Ascending aorta (tissue), 2 donors: ENCODE data around the gene ZNF492. TPM values are rescaled to one million over a fixed set of nuclear protein-coding genes. Genes with fewer than 3 reads are reported as not detected.

ENCODE experiments used
- DNase-seq, 2 donors: peaks; one replicate each; pipeline ENCODE4 v3.0.0-alpha.2; 2019; ENCODE audit warnings: low spot score in 2 of 2
- H3K27ac ChIP-seq, 2 donors: fragments of 200-600 bp; sonication (generic); one replicate each; pipeline ENCODE4 v1.5.1; 2016 to 2017; ENCODE audit warnings: mild to moderate bottlenecking in 1 of 2
- H3K27me3 ChIP-seq: fragments of 200-600 bp; sonication (generic); one replicate; pipeline ENCODE4 v1.5.1; 2017
- H3K36me3 ChIP-seq, 2 donors: fragments of 200-600 bp; sonication (generic); one replicate each; pipeline ENCODE4 v1.5.1; 2016
- H3K4me1 ChIP-seq, 2 donors: fragments of 200-600 bp; sonication (generic); one replicate each; pipeline ENCODE4 v1.5.1; 2016 to 2017; ENCODE audit warnings: mild to moderate bottlenecking in 1 of 2
- H3K4me3 ChIP-seq, 2 donors: fragments of 200-600 bp; sonication (generic); one replicate each; pipeline ENCODE4 v1.5.1; 2016 to 2017; ENCODE audit warnings: mild to moderate bottlenecking in 1 of 2
- H3K9me3 ChIP-seq, 2 donors: fragments of 200-600 bp; sonication (generic); one replicate each; pipeline ENCODE4 v1.5.1; 2016
- CTCF ChIP-seq, 3 experiments: fragments of 200-600 bp in 2 of 3; fragments of 450-650 bp in 1 of 3; sonication (generic) in 2 of 3; IDR thresholded peaks; one replicate each; pipeline ENCODE4 v1.5.1; 2016 to 2019; ENCODE audit warnings: antibody characterized with exemption in 3 of 3, mild to moderate bottlenecking in 1 of 3, moderate library complexity in 1 of 3
- intact Hi-C: fragments of 100-400 bp; cut with DNase I; formaldehyde crosslinking; loops from one replicate; pipeline ENCODE4 v1.15.1; 2023
- total RNA-seq: library from RNA; depleted of rRNA; stranded (reverse); fragments of >200 nt; gene quantifications from one replicate; pipeline ENCODE4 v1.1.0, GENCODE V29; 2016

ZNF492 gene
- total RNA-seq, 1 donor from 2014 or later: 1.6 TPM

- DNase-seq: peak in 1 of 2 donors; percentile 46
- intact Hi-C loops: no loop called here
- Histone ChIP-seq H3K27me3 (no peaks in the 10 kb centered on the region), H3K4me3 (no peak overlapping the region), H3K9me3 (no peaks in the 10 kb centered on the region), H3K36me3 (no peaks in the 10 kb centered on the region), H3K27ac (no peak overlapping the region), H3K4me1 (no peaks in the 10 kb centered on the region)
- no peak for TF ChIP-seq CTCF (IDR thresholded peaks at IDR 0.05)
These were observed 31.4 kb upstream of the ZNF492 start for GRCh38 chr19:22602631-22603272.

- no peak for TF ChIP-seq CTCF (IDR thresholded peaks at IDR 0.05)
- Histone ChIP-seq H3K27ac (no peak overlapping the region), H3K4me1 (no peaks in the 10 kb centered on the region), H3K27me3 (no peaks in the 10 kb centered on the region), H3K36me3 (no peaks in the 10 kb centered on the region), H3K4me3 (no peak overlapping the region), H3K9me3 (no peaks in the 10 kb centered on the region)
- peak in 1 of 2 donors; percentile 45 for DNase-seq
- intact Hi-C loops: no loop called here
These were observed 30.3 kb upstream of the ZNF492 start for GRCh38 chr19:22603518-22604440.

GRCh38 chr19:22604571-22605274, 29.4 kb upstream of the ZNF492 start:
- DNase-seq: peak in 1 of 2 donors; percentile 30
- Histone ChIP-seq H3K9me3 (no peaks in the 10 kb centered on the region), H3K27me3 (no peaks in the 10 kb centered on the region), H3K4me1 (no peaks in the 10 kb centered on the region), H3K4me3 (no peak overlapping the region), H3K36me3 (no peaks in the 10 kb centered on the region), H3K27ac (no peak overlapping the region)
- intact Hi-C loops: no loop called here
- no peak for TF ChIP-seq CTCF (IDR thresholded peaks at IDR 0.05)

- no peak for TF ChIP-seq CTCF (IDR thresholded peaks at IDR 0.05)
- Histone ChIP-seq H3K27me3 (no peaks in the 10 kb centered on the region), H3K4me1 (no peaks in the 10 kb centered on the region), H3K9me3 (no peaks in the 10 kb centered on the region), H3K36me3 (no peaks in the 10 kb centered on the region), H3K27ac (no peak overlapping the region), H3K4me3 (no peak overlapping the region)
- intact Hi-C loops: no loop called here
- DNase-seq: peak in 1 of 2 donors; percentile 54
These were observed 28.6 kb upstream of the ZNF492 start for GRCh38 chr19:22605275-22606211.

- peak in 1 of 2 donors; percentile 58 for DNase-seq
- no peak overlapping the region for H3K4me3 ChIP-seq
- intact Hi-C loops: no loop called here
These were observed 27.9 kb upstream of the ZNF492 start for GRCh38 chr19:22606212-22606553.

More at GRCh38 chr19:22606212-22606553, 27.9 kb upstream of the ZNF492 start:
- no peaks in the 10 kb centered on the region for H3K4me1 ChIP-seq
- H3K27me3 ChIP-seq: no peaks in the 10 kb centered on the region
- TF ChIP-seq CTCF (IDR thresholded peaks at IDR 0.05): no peak
- no peaks in the 10 kb centered on the region for H3K9me3 ChIP-seq
- no peaks in the 10 kb centered on the region for H3K36me3 ChIP-seq
- no peak overlapping the region for H3K27ac ChIP-seq
